EH (cell line): ENCODE measurements around the gene C22orf39.

ENCODE experiments used
- DNase-seq: peaks from one replicate; pipeline ENCODE4 v3.0.0-alpha.2; 2015; ENCODE audit warnings: low read depth

C22orf39 gene, protein sequence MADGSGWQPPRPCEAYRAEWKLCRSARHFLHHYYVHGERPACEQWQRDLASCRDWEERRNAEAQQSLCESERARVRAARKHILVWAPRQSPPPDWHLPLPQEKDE

DNA sequence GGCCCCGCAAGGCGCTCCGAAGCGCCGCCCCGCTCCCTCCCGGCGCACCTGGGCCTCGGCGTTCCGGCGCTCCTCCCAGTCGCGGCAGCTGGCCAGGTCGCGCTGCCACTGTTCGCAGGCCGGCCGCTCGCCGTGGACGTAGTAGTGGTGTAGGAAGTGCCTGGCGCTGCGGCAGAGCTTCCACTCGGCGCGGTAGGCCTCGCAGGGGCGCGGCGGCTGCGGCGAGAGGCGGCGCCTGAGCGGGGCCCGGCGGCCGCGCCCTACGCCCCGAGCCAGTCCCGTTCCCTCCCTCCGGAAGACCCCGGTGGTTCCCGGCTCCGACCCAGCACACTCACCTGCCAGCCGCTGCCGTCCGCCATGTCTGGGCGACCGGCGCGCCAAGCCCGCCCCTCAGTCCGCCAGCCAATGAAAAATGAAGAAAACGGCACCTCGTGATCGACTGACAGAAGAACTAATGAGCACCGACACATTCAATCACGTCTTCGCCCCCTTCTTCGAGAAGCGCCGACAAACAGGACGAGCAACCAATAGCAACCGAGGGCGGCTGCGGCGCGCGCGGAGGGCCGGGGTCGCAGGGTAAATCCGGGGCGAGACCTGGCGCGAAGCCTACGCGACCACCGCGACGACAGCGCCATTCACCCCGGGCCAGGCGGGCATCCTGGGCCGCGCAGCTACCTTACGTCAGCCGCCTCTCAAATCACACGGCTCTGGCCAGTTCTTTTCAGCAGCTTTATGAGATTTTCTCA, at the start of gene C22orf39:
Gene C22orf39, minus strand, starts transcription at position 382 of the 746 bp plus-strand sequence. Its CDS starts 23 bp downstream, at position 359.
- peak; percentile 92 for DNase-seq

DNA sequence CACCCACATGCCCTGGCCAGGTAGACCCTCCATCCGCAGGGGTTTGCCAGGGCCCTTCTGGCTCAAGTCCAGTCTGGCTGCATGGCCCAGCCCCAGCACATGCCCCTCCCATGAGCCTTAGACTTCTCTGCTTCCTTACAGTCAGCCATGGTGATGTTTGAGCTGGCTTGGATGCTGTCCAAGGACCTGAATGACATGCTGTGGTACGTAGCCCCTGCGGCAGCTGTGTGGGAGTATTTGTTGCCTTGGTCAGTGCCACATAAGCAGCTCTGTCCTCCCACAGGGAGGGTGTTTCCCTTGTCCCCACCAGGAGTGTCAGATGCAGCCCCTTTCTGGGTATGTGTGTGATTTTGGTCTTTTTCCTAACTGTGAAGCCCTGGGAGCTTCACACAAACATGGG, 49.7 kb upstream of the C22orf39 start:
- DNase-seq = peak; percentile 85

DNA sequence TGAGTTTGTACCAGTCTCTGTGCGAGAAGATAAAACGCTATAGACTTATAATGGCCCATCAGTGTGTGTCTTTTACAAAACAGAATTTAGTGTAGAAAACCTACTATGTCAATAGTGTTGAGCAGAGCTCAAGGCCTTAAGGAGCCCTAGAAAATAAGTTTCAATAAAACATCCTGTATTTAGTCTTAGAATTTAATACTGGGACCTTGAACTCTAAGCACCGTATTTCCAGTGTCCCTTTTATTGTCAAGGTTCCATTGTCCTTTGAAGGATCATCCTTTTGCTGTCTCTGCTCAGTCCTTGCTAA, 48.8 kb upstream of the C22orf39 start:
- DNase-seq = no peak

DNA sequence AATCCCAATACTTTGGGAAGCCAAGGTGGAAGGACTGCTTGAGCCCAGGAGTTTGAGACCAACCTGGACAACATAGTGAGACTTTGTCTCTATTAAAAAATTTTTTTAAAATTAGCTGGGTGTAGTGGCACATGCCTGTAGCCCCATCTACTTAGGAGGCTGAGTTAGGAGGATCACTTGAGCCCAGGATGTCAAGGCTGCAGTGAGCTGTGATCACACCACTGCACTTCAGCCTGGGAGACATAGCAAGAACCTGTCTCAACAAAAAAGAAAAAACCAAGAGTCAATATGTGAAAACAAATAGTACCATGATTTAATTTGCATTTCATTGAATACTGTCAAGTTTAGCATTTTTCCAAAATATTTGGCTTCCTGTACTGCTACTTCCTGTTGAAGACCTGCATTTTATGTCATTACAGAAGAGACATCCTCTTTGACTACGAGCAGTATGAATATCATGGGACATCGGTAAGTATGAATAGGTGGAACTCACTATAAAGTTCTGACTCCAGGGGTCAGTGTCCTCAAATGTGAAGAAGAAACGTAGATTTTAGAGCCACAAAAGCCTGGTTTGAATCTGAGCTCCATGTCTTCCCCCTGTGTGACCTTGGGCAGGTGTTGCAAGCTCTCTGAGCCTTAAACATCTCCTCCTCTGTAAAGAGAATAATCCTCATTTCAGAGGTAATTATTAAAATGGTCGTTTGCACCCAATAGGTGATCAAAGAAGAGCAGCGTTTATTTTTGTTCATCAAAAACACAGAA, 48.2 kb upstream of the C22orf39 start:
- DNase-seq = peak; percentile 42

DNA sequence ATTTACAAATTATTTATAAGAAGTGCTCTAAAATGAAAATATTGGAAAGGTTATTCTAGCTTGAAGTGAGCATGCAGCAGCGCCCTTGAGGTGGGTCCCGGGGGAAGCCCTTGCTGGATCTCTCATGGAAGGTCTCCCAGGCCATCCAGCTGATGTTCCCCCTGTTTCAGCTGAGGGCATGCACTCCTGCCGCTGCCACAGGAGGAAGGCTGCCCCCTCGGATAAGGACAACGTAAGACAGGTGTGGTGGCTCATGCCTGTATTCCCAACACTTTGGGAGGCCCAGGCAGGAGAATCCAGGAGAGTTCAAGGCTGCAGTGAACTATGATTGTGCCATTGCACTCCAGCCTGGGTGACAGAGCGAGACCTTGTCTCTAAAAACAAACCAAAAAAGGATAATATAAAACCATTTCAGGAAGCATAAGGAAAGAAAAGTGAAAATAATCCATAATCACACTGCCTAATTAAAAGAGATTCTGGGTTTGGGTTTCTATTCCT, 47.2 kb upstream of the C22orf39 start:
- DNase-seq = no peak

DNA sequence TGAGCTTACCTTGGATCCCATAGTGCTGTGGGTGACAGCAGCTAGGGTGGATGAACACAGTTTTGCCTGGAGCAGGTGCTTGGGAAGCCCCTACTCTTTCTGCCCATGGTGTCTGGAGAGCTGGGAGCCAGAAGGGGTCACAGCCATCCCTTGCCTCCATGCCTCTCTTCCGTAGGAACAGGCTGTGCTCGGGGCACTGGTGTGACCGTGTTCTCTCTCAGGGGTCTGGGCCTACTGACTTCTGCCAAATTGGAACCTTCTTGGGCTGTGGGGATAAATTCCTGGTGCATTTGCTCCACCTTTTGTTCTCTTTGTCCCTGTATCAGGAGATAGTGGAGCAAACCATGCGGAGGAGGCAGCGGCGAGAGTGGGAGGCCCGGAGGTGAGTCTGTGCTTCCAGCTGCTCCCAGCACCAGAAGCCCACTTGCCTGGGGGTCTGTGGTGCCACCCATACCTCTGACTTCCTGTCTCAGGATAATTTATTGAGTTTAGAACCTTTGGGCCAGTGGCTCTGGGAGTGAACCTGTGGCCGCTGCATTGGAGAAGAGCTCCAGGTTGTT, 46.6 kb upstream of the C22orf39 start:
- DNase-seq = no peak

DNA sequence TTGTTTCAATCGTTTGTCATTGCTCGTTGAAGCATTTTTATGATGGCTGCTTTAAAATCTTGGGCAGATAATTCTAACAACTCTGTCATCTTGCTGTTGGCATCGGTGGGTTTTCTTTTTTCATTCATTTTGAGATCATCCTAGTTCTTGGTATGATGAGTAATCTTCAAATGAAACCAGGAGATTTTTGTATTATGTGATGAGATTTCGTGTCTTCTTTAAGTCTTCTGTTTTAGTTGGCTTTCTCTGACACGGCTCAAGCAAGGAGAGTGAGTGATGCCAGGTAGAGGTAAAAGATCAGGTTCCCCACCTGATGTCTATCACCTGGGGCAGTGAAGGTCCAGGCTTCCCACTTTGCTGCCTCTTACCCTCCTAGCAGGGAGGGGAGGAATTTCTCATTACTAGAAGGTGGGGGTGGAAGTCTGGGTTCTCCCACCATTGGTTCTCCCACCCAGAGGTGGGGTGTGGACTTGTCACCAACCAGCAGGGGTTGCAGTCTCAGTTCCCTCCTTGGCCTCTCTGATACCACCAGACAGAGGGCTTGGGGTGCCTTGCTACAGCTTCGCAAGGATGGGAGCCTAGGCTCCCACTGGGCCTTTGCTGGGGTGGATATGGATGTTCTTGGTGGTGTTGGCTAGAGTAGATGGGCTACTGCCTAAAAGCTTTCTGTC, 45.1 kb upstream of the C22orf39 start:
- DNase-seq = no peak

DNA sequence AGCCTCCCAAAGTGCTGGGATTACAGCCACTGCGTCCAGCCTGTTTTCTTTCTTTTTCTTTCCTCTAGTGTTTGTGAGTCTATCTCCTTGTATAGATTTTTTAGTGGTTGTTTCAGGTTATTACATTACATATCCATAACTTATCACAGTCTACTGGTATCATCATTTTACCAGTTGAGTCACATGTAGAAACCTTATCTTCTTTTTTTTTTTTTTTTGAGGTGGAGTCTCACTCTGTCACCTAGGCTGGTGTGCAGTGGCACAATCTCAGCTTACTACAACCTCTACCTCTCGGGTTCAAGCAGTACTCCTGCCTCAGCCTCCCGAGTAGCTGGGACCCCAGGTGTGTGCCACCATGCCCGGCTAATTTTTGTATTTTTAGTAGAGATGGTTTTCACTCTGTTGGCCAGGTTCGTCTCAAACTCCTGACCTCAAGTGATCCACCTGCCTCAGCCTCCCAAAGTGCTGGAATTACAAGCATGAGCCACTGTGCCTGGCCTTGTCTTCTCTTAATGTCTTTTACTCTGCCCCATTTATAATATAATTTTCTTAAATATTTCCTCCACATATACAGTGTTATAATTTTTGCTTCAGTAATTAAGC, 43.2 kb upstream of the C22orf39 start:
- no peak for DNase-seq

DNA sequence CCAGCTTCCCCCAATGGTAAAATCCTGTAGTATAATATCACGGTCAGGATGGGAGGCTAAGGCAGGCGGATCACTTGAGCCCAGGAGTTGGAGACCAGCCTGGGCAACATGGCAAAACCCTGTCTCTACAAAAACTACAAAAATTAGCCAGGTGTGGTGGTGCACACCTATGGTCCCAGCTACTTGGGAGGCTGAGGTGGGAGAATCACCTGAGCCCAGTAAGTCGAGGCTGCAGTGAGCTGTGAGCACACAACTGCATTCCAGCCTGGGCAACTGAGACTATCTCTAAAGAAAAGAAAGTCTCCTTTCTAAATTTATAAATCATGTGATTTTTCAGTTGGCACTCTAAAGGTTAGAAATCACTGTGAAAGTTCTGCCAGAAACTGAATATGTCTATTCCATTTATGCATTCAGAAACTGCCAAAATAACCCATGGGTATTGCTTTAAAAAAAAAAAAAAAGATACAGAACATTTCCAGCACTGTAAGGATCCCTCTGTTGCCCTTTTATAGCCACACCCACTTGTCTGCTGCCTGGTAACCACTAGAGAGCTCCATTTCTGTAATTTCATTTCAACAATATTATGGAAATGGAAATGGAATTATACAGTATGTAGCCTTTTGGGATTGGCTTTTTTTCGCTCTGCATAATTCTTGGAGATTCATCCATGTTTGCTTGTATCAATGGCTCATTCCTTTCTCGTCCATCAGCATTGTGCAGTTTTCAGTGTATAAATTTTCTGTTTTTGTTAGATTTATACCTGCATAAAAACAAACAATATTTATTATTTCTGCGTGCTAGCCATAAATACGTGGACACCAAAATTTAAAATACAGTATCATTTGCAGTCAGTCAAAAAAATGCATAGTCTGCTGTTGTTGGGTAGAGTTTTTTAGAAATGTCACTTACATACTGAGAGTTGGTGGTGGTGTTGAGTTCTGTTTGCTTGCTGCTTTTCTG, 41.7 kb upstream of the C22orf39 start:
- DNase-seq = peak; percentile 48

DNA sequence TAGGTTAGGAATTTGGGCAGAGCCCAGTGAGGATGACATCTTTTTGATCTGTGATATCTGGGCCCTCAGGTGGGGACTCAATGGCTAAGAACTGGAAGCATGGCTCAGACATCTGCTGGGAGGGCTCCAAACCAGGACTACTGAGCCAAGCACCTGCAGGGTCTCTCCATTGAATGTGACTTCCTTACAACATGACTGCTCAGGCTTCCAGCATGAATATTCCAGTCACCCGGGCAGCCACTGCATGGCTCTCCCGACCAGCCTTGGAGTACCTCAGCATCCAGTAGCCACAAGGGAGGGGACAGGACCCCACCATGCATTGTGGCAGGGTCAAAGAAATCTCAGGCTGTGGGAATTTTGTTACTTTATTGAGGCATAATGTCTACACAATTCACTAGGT, 40.8 kb upstream of the C22orf39 start:
- no peak for DNase-seq

DNA sequence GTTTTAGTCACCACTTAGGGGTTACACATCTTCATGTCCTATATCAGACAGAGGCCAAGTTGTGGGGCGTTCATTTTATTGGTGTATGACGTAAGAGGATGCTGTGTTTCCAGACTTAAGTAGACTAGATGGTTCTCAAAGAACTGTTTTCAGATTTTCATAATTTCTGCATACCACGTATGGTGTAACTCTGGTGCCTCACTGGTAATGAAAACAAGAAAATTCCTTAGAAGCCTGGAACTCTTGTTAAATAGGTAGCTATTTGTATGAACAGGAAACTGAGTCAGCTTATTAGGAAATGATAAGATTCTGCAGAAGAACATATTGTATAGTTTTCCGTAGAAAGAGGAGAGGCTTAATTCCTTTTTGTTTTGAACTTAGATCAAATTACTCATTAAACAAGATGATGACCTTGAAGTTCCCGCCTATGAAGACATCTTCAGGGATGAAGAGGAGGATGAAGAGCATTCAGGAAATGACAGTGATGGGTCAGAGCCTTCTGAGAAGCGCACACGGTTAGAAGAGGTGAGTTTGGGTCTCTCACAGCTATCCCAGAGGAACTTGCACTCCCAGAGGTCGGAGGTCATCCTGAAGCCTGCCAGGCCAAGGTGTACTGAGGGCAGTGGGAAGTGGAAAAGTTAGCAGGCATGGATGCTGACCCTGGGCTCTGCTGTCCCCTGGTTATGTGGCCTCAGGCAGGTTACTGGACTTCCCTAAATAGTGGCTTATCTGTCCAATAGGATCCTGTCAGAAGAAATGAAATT, 36.2 kb upstream of the C22orf39 start:
- peak; percentile 91 for DNase-seq

DNA sequence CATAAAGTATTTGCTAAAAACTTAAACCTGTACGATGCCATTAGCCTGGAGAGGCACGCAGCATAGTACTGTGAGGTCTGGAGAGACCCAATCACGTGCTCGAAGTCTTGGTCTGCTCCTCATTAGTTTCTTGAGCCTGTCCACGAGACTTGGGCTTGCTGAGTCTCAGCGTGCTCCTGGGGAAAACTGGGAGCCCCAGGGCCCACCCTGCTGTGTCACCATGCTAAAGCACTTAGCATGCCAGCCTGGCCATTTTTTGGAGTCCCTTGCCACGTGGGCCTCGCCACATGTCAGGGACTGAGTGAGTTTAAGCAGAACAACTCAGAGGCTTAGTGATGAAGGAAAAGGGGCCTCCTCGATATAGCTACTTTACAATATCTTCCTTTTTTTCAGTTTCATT, 34.8 kb upstream of the C22orf39 start:
- no peak for DNase-seq

DNA sequence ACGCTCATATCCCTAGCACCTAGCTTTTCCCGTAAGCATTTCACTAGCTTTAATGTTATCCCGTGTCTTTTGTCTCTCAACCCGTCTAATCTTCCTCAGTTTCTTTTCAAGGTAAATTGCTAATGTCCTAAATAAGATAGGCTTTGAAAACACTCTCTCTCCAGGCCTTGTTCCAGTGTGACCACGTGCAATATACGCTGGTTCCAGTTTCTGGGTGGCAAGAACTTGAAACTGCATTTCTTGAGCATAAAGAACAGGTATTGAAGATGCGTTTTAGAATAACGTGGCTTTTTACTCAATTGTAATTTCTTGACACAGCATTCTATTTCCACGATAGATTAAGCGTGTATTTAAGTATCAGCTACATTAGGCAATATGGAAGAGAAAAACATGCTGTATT, 33.3 kb upstream of the C22orf39 start:
- no peak for DNase-seq

DNA sequence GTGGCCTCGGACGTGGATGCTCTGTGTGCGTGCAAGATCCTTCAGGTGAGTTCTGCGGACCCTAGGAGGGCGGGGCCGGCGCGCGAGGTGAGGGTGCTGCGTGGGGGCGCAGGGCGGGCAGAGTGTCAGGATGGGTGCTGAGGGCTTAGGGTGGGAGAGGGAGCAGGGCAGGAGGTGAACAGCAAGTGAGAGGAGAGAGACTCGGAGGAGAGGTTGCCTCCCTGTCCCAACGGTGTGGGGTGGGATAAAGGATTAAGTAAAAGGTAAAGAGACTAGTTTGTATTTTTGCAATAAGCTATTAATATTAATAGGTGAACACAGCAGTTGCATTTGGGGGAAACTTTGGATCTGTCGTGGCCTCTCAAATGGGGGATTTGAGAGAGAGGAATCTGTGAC, 32.7 kb upstream of the C22orf39 start:
- no peak for DNase-seq

DNA sequence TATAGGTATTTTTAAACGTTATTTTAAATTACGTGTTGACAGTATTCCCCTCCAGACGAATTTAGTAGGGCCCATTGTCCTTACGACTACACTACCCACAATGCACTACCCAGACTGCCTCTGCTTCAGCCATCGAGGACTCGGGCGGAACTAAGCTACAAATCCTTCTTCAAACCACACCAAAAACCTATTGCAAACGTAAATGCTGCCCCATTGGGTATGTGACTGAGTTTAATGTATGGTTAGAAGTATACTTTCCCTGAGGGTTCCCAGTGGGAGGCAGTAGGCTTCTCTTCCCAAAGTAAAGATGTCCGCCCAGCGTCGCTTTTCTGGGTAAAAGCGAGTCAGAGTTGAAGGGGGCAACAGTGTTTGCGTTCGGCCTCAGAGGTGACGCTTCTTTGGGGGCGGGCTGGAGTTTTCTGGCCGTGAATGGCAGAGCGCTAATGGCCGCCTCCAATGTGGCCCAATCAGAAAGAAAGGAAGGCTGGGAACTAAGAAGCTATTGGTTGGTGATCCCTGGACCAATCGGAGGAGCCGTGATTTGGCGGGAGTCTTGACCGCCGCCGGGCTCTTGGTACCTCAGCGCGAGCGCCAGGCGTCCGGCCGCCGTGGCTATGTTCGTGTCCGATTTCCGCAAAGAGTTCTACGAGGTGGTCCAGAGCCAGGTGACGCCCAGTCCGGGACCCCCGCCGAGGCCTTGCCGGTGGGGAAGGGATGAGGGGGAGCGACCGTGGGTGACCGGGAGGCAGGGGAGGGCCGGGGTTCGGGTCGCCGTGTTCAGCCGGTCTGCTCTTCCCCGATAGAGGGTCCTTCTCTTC, 32.1 kb upstream of the C22orf39 start, which contains the start of gene CDC45:
Gene CDC45, plus strand, starts transcription at position 566 of the 818 bp plus-strand sequence. Its CDS starts 49 bp downstream, at position 615.
- DNase-seq = peak; percentile 99

DNA sequence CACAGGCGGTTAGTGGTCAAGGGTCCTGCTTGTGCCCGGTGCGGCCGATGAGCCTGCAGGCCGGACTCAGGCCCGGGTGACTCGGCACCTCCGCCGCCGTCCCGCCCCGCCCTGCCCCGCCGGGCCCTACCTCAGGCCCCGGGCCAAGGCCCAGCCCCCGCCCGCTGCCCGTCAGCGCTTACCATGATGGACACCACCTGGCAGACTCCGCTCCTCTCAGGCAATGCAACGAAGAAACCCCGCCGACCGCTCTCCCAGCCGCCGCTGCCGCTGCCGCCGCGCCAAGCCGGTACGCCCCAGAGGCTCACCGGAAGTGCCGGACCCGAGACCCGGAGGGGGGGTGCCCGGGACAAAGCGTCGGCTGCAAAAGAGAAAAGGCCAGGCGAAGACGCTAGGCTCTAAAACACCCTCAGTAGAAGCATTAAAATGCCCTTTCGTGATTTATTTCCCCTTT, 31.4 kb upstream of the C22orf39 start, which contains the start of gene UFD1:
Gene UFD1, minus strand, starts transcription at position 293 of the 454 bp plus-strand sequence. Its CDS starts 108 bp downstream, at position 185.
- DNase-seq = peak; percentile 81

DNA sequence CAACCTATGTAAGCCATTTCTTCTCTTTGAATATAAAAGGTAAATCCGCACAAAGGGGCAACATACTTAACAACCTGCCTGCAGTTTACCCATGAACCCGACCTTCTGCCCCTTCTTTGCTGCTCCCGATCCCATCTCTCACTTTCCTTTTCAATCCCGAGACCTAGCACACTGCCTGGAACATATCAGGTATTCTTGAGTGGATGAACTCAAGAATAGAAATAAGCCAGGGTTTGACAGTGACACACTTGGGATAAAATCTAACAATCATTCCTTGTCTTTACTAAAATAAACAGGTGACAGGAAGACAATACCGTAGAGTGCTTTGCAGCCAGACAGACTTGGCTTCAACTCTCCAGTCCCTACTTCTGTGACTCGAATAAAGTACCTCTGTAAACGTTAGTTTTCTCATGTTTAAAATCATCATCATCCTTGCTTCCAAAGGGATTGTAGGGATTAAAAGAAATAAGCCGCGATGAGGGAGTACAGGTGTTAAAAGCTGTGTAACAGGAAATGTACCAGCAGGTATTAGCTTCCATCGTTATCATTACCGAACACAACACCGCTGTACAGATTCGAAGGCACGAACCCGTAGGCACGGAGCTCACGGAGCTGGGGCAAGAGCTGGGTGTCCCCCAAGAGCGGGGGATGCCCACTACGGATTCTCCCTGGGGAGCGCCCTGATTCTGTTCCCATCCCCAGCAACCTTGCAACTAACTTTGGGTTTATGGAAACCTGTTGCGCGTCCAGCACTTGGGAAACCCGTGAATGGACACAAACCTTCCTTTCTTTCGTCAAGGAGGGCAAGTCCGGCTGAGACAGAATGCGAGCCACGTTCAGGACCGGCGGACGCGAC, 30.8 kb upstream of the C22orf39 start:
- no peak for DNase-seq
